HG03066 (cell line): ENCODE data around the gene WWTR1.
A peak's percentile ranks its signal among the peaks of the same experiment; 100 is the strongest.

Experiments used
- ATAC-seq: cut with Tn5 transposase; IDR thresholded peaks from one replicate; pipeline ENCODE4 v1.9.1; 2021; ENCODE audit warnings: low read depth; ENCODE audit not compliant: unreplicated experiment

WWTR1 gene

GRCh38 chr3:149480326-149481017 lies 177.4 kb downstream of the WWTR1 start:
- ATAC-seq = peak; percentile 95

GRCh38 chr3:149479621-149480325 lies 178.1 kb downstream of the WWTR1 start:
- ATAC-seq = no peak

GRCh38 chr3:149476225-149476624 lies 181.6 kb downstream of the WWTR1 start:
- ATAC-seq = no peak

GRCh38 chr3:149475451-149476060 lies 182.3 kb downstream of the WWTR1 start:
- no peak for ATAC-seq

GRCh38 chr3:149474250-149474817 lies 183.5 kb downstream of the WWTR1 start, which contains the start of gene TM4SF4:
Gene TM4SF4 (plus strand): TSS chr3:149474697. CDS start chr3:149474878, 181 bp downstream.
- ATAC-seq = no peak

GRCh38 chr3:149473357-149474249 lies 184.2 kb downstream of the WWTR1 start:
- no peak for ATAC-seq

GRCh38 chr3:149472030-149472797 lies 185.6 kb downstream of the WWTR1 start:
- no peak for ATAC-seq

- ATAC-seq = no peak
Measured at GRCh38 chr3:149470381-149470780, 187.4 kb downstream of the WWTR1 start.

GRCh38 chr3:149468504-149469212 lies 189.2 kb downstream of the WWTR1 start:
- ATAC-seq = peak; percentile 93
